RPMI8226 (cell line): ENCODE measurements around the gene ANAPC10.
"Not testable (repeated sequence)": the region's sequence is repeated elsewhere in the genome, so short reads cannot be mapped to it uniquely, and the experiment has no call there.

Source experiments
- DNase-seq: peaks from one replicate; pipeline ENCODE4 v3.0.0-alpha.2; 2015

The ANAPC10 gene

GRCh38 chr4:145069361-145069760 is 28.6 kb downstream of the ANAPC10 start:
- no peak for DNase-seq

- no peak for DNase-seq
Measured at GRCh38 chr4:145066063-145066501, 31.9 kb downstream of the ANAPC10 start.

- peak; percentile 22 for DNase-seq
Measured at GRCh38 chr4:145061318-145061920, 36.6 kb downstream of the ANAPC10 start.

GRCh38 chr4:145058256-145058655 is 39.7 kb downstream of the ANAPC10 start:
- no peak for DNase-seq

GRCh38 chr4:145056325-145057130 is 41.5 kb downstream of the ANAPC10 start:
- no peak for DNase-seq

GRCh38 chr4:145055533-145056257 is 42.3 kb downstream of the ANAPC10 start:
- no peak for DNase-seq

- no peak for DNase-seq
Measured at GRCh38 chr4:145049241-145049640, 48.8 kb downstream of the ANAPC10 start.

GRCh38 chr4:145048817-145049216 is 49.2 kb downstream of the ANAPC10 start:
- no peak for DNase-seq

- no peak for DNase-seq
Measured at GRCh38 chr4:145047151-145047550, 50.8 kb downstream of the ANAPC10 start.

- DNase-seq = no peak
Measured at GRCh38 chr4:145045180-145045579, 52.8 kb downstream of the ANAPC10 start.

GRCh38 chr4:145044341-145044740 is 53.7 kb downstream of the ANAPC10 start:
- DNase-seq = no peak

GRCh38 chr4:145043306-145043705 is 54.7 kb downstream of the ANAPC10 start:
- DNase-seq = no peak

GRCh38 chr4:145042601-145043285 is 55.3 kb downstream of the ANAPC10 start:
- no peak for DNase-seq

GRCh38 chr4:145041378-145041777 is 56.6 kb downstream of the ANAPC10 start:
- DNase-seq = peak; percentile 87

GRCh38 chr4:145035494-145036136 is 62.4 kb downstream of the ANAPC10 start:
- DNase-seq = no peak

- no peak for DNase-seq
Measured at GRCh38 chr4:145034727-145035211, 63.2 kb downstream of the ANAPC10 start.

GRCh38 chr4:145019346-145019745 is 78.7 kb downstream of the ANAPC10 start:
- no peak for DNase-seq

- no peak for DNase-seq
Measured at GRCh38 chr4:145014365-145014764, 83.6 kb downstream of the ANAPC10 start.

- DNase-seq = no peak
Measured at GRCh38 chr4:145012841-145013240, 85.2 kb downstream of the ANAPC10 start.

- no peak for DNase-seq
Measured at GRCh38 chr4:145011636-145012035, 86.4 kb downstream of the ANAPC10 start.

- DNase-seq = not testable (repeated sequence)
Measured at GRCh38 chr4:145010315-145010714, 87.7 kb downstream of the ANAPC10 start.

GRCh38 chr4:145003675-145004074 is 94.3 kb downstream of the ANAPC10 start:
- no peak for DNase-seq
